ENCODE measurements around the gene RPL10A.

Gene RPL10A

DNA sequence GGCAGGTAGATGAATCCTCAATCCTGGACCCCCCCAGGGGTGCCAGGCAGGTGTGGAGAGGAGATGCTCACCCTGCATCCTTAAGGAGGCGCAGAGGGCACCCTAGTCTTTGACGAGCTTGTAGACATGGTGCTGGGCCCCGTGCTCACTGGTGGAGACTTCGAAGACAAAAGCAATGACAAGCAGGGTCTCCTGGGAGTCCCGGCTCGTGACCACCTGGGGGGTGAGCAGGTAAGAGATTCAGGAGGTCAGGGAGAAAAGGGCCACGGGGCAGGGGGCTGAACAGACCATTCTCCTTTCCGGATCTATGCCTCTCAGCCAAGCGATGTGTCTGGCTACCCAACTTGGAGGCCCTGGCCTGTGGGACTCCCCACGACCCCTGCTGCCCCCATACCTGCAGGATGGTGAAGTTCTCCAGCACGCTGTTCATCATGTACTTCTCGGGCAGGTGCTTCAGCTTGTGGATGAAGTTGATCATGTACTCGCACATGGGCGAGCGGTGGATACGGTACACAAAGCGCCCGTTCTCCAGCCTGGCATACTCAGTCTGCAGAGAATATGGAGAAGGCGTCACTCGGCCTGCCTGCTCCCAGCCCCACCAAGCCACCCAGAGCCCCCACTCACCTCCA lies 6.9 kb downstream of the RPL10A start:
- H3K4me3 ChIP-seq (replicated peaks in 1 of 2; ENCODE audit: low read depth in 2 of 2, low read length in 2 of 2) = no peak overlapping the region
- DNase-seq (ENCODE audit: low read depth in 2 of 2) = no peak
- TF ChIP-seq, protein P1, sequence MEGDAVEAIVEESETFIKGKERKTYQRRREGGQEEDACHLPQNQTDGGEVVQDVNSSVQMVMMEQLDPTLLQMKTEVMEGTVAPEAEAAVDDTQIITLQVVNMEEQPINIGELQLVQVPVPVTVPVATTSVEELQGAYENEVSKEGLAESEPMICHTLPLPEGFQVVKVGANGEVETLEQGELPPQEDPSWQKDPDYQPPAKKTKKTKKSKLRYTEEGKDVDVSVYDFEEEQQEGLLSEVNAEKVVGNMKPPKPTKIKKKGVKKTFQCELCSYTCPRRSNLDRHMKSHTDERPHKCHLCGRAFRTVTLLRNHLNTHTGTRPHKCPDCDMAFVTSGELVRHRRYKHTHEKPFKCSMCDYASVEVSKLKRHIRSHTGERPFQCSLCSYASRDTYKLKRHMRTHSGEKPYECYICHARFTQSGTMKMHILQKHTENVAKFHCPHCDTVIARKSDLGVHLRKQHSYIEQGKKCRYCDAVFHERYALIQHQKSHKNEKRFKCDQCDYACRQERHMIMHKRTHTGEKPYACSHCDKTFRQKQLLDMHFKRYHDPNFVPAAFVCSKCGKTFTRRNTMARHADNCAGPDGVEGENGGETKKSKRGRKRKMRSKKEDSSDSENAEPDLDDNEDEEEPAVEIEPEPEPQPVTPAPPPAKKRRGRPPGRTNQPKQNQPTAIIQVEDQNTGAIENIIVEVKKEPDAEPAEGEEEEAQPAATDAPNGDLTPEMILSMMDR (IDR thresholded peaks at IDR 0.05; ENCODE audit: low read depth, low read length) = no peak

DNA sequence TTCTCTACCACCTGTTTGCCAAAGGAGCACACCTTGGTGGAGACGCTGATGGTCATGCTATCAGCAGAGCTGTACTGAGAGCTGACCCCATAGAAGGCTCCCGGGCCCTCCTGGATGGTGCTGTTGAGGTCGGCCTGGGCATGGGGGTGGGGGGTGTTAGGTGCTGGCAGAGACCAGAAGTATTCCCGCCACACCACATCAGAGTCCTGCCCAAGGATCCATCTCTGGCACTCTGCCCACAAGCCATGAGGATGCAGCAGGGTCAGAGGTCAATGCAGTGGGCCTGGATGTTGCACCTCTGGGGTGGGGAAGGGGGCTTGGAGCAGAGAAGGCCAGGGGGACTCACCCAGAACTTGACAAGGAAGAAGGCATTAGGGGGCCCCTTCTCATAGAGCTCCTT lies 7.4 kb downstream of the RPL10A start:
- TF ChIP-seq, protein P1 (IDR thresholded peaks at IDR 0.05; ENCODE audit: low read depth, low read length) = no peak
- no peak overlapping the region for H3K4me3 ChIP-seq (replicated peaks in 1 of 2; ENCODE audit: low read depth in 2 of 2, low read length in 2 of 2)
- DNase-seq (ENCODE audit: low read depth in 2 of 2) = no peak

DNA sequence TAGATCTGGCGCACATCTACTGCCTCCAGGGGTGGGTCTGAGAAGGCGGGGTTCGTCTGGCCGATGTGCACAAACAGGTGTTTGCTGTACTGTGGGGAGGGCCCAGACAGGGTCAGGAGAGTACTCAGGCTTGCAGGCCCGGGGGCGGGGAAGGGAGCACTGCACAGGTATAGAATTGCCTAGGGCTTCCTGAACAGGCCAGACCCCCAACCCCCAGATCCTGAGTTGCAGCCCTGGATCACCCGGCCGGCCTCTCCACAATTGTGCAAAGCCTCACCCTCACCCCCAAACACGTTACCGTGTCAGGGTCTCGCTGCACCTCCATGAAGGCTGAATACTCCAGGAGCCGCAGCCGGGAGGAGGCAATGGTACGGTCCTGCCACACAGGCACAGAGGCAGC lies 7.8 kb downstream of the RPL10A start:
- TF ChIP-seq, protein P1 (IDR thresholded peaks at IDR 0.05; ENCODE audit: low read depth, low read length) = no peak
- no peak for DNase-seq (ENCODE audit: low read depth in 2 of 2)
- no peak overlapping the region for H3K4me3 ChIP-seq (replicated peaks in 1 of 2; ENCODE audit: low read depth in 2 of 2, low read length in 2 of 2)

DNA sequence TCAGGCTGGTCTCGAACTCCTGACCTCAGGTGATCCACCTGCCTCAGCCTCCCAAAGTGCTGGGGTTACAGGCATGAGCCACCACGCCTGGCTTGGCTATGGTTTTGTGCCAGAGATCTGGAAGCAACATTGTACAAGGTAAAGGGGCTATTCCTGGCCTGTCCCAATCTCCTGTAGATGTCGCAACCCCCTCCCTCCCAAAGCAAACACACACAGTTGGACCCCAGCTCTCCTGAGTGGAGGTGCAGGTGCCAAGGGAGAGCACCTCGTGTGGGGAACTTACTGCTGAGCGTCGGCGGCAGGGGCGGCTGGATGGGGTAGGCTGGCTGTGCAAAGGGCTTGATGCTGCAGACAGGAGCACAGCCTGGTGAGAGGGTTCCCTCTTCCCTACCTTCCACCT lies 8.8 kb downstream of the RPL10A start:
- no peak overlapping the region for H3K4me3 ChIP-seq (replicated peaks in 1 of 2; ENCODE audit: low read depth in 2 of 2, low read length in 2 of 2)
- DNase-seq (ENCODE audit: low read depth in 2 of 2) = no peak
- TF ChIP-seq, protein P1 (IDR thresholded peaks at IDR 0.05; ENCODE audit: low read depth, low read length) = no peak

DNA sequence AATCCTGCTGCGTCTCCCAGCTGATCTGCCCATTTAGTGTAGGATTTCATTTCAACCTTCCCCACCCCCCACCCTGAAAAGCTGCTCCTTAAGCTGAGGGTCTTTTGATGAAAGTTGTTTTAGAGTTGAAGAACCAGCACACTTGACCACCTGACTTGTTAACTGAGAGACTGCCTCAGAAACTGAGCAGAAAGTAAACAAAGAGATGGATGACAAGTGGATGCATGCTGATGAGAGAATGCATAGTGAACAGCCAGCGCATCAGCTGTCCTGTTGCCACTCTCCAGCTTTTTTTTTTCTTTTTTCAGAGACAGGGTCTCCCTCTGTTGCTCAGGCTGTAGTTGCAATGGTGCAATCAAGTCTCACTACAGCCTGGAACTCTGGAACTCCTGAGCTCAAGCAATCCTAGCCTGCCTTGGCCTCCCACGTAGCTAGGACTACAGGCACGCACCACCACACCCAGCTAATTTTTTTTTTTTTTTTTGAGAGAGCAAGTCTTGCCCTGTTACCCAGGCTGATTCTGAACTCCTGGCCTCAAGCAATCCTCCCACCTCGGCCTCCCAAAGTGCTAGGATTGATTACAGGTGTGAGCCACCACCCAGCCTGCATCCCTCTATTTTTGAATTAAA lies 9.5 kb downstream of the RPL10A start:
- H3K4me3 ChIP-seq (replicated peaks in 1 of 2; ENCODE audit: low read depth in 2 of 2, low read length in 2 of 2) = no peak overlapping the region
- TF ChIP-seq, protein P1 (IDR thresholded peaks at IDR 0.05; ENCODE audit: low read depth, low read length) = no peak
- no peak for DNase-seq (ENCODE audit: low read depth in 2 of 2)

DNA sequence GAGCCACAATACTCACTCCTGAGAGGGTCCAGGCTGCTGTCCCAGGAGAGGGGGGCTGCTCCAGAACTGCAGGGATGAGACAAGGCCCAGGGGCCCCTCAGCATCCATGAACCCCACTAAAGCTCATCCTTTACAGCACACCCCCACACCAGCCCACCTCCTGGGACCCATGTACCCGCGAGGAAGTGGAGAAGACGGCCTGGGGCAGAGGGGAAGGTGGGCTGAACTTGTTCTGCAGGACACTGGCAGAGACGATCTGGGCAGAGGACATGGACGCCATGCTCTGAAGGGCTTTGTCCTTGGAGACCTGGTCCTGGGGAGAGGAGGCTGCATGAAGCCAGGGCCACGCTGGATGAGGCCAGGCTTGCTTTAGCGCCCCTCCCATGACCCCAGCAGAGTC lies 10.1 kb downstream of the RPL10A start:
- DNase-seq (ENCODE audit: low read depth in 2 of 2) = no peak
- TF ChIP-seq, protein P1 (IDR thresholded peaks at IDR 0.05; ENCODE audit: low read depth, low read length) = no peak
- H3K4me3 ChIP-seq (replicated peaks in 1 of 2; ENCODE audit: low read depth in 2 of 2, low read length in 2 of 2) = no peak overlapping the region
